ENCODE measurements around the gene HUNK. TPM values are rescaled to one million over a fixed set of nuclear protein-coding genes. Genes with fewer than 3 reads are reported as not detected.

HUNK gene
- total and polyA plus RNA-seq, 2 donors from 2014 or later = 2.7 to 17.2 TPM

GRCh38 chr21:31977816-31978215, 105.0 kb downstream of the HUNK start:
- H3K4me3 ChIP-seq (ENCODE audit: low read length in 3 of 3) = no peak overlapping the region
- H3K4me1 ChIP-seq (ENCODE audit: control insufficient read depth in 2 of 3, insufficient read depth in 2 of 3, low read depth in 1 of 3, low read length in 3 of 3) = no peaks in the 10 kb centered on the region
- no peaks in the 10 kb centered on the region for H3K36me3 ChIP-seq (ENCODE audit: control insufficient read depth in 2 of 3, insufficient read depth in 3 of 3, low read length in 3 of 3)
- no peak for FAIRE-seq
- H3K27me3 ChIP-seq (ENCODE audit: control insufficient read depth, insufficient read depth, low read length) = no peaks in the 10 kb centered on the region
- intact Hi-C loops (cut with DNase I) = no loop called here
- TF ChIP-seq, protein P1, sequence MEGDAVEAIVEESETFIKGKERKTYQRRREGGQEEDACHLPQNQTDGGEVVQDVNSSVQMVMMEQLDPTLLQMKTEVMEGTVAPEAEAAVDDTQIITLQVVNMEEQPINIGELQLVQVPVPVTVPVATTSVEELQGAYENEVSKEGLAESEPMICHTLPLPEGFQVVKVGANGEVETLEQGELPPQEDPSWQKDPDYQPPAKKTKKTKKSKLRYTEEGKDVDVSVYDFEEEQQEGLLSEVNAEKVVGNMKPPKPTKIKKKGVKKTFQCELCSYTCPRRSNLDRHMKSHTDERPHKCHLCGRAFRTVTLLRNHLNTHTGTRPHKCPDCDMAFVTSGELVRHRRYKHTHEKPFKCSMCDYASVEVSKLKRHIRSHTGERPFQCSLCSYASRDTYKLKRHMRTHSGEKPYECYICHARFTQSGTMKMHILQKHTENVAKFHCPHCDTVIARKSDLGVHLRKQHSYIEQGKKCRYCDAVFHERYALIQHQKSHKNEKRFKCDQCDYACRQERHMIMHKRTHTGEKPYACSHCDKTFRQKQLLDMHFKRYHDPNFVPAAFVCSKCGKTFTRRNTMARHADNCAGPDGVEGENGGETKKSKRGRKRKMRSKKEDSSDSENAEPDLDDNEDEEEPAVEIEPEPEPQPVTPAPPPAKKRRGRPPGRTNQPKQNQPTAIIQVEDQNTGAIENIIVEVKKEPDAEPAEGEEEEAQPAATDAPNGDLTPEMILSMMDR (IDR thresholded peaks at IDR 0.05; ENCODE audit: borderline replicate concordance, extremely low read depth, insufficient read depth) = no peak
- no peaks in the 10 kb centered on the region for H3K9me3 ChIP-seq (ENCODE audit: control insufficient read depth in 2 of 3, insufficient read depth in 1 of 3, low read length in 3 of 3)
- H3K9ac ChIP-seq (ENCODE audit: low read length in 3 of 3) = no peak overlapping the region
- H3K27ac ChIP-seq (ENCODE audit: low read depth in 2 of 2, low read length in 2 of 2) = no peak overlapping the region
- DNase-seq = no peak

GRCh38 chr21:31983120-31983519, 110.3 kb downstream of the HUNK start:
- intact Hi-C loops (cut with DNase I) = no loop called here
- Histone ChIP-seq H3K36me3 (ENCODE audit: control insufficient read depth in 2 of 3, insufficient read depth in 3 of 3, low read length in 3 of 3) (no peaks in the 10 kb centered on the region), H3K4me3 (ENCODE audit: low read length in 3 of 3) (no peak overlapping the region), H3K4me1 (ENCODE audit: control insufficient read depth in 2 of 3, insufficient read depth in 2 of 3, low read depth in 1 of 3, low read length in 3 of 3) (no peaks in the 10 kb centered on the region), H3K9ac (ENCODE audit: low read length in 3 of 3) (no peak overlapping the region), H3K27me3 (ENCODE audit: control insufficient read depth, insufficient read depth, low read length) (no peaks in the 10 kb centered on the region), H3K9me3 (ENCODE audit: control insufficient read depth in 2 of 3, insufficient read depth in 1 of 3, low read length in 3 of 3) (no peaks in the 10 kb centered on the region), H3K27ac (ENCODE audit: low read depth in 2 of 2, low read length in 2 of 2) (peak overlapping the region in 1 of 2 donors; percentile 61)
- FAIRE-seq (no peak), DNase-seq (peak in 2 of 5 donors; percentile 16 to 33)
- TF ChIP-seq, protein P1 (IDR thresholded peaks at IDR 0.05; ENCODE audit: borderline replicate concordance, extremely low read depth, insufficient read depth) = no peak

DNA sequence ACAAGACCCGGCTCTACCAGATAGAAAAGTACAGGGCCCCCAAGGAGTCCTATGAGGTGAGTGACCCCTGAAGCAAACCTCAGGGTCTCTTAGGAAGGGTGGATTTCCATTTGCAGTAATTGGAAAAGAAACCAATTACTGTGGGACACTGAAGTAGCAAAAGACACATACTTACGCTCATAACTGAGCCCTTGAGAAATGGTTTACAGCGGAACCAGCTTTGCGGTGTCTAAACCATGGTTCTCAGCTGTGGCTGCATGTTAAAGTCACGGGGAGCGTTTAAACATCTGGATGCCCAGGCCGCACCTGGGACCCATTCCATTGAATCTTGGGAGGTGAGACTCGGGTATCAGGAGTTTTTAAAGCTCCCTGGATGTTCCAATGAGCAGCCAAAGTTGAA, 110.7 kb downstream of the HUNK start:
- Histone ChIP-seq H3K27me3 (ENCODE audit: control insufficient read depth, insufficient read depth, low read length) (no peaks in the 10 kb centered on the region), H3K9ac (ENCODE audit: low read length in 3 of 3) (no peak overlapping the region), H3K36me3 (ENCODE audit: control insufficient read depth in 2 of 3, insufficient read depth in 3 of 3, low read length in 3 of 3) (no peaks in the 10 kb centered on the region), H3K4me1 (ENCODE audit: control insufficient read depth in 2 of 3, insufficient read depth in 2 of 3, low read depth in 1 of 3, low read length in 3 of 3) (no peaks in the 10 kb centered on the region), H3K27ac (ENCODE audit: low read depth in 2 of 2, low read length in 2 of 2) (peak overlapping the region in 1 of 2 donors; percentile 75), H3K9me3 (ENCODE audit: control insufficient read depth in 2 of 3, insufficient read depth in 1 of 3, low read length in 3 of 3) (no peaks in the 10 kb centered on the region), H3K4me3 (ENCODE audit: low read length in 3 of 3) (peak overlapping the region in 1 of 3 donors; percentile 5)
- DNase-seq (no peak), FAIRE-seq (no peak)
- TF ChIP-seq, protein P1 (IDR thresholded peaks at IDR 0.05; ENCODE audit: borderline replicate concordance, extremely low read depth, insufficient read depth) = no peak
- intact Hi-C loops (cut with DNase I) = no loop called here

DNA sequence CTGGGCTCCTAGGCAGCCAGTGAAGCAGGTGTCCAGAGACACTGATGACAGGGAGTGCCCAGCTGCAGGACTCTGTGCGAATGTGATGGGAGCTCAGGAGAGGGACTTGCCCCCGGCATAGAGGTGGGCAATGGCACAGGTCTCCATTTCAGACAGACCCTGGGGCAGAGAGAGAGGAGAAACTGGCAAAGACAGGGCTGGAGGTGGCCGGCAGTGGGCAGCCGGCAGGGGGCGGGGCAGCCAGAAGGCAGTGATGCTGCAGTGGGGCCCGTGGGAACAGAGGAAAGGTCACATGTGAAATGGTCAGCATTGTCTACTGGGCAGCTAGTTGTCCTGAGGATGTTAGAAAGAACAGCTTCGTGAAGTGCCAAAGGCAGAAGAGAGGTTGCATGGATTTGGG, 112.6 kb downstream of the HUNK start:
- Histone ChIP-seq H3K27ac (ENCODE audit: low read depth in 2 of 2, low read length in 2 of 2) (no peak overlapping the region), H3K27me3 (ENCODE audit: control insufficient read depth, insufficient read depth, low read length) (no peaks in the 10 kb centered on the region), H3K9ac (ENCODE audit: low read length in 3 of 3) (no peak overlapping the region), H3K9me3 (ENCODE audit: control insufficient read depth in 2 of 3, insufficient read depth in 1 of 3, low read length in 3 of 3) (no peaks in the 10 kb centered on the region), H3K4me3 (ENCODE audit: low read length in 3 of 3) (no peak overlapping the region), H3K4me1 (ENCODE audit: control insufficient read depth in 2 of 3, insufficient read depth in 2 of 3, low read depth in 1 of 3, low read length in 3 of 3) (no peaks in the 10 kb centered on the region), H3K36me3 (ENCODE audit: control insufficient read depth in 2 of 3, insufficient read depth in 3 of 3, low read length in 3 of 3) (no peaks in the 10 kb centered on the region)
- DNase-seq (no peak), FAIRE-seq (no peak)
- intact Hi-C loops (cut with DNase I) = no loop called here
- TF ChIP-seq, protein P1 (IDR thresholded peaks at IDR 0.05; ENCODE audit: borderline replicate concordance, extremely low read depth, insufficient read depth) = no peak

Data from kidney (tissue), 14 donors.